Prostate gland (tissue), 2 donors: ENCODE data around the gene COMT. TPM values are rescaled to one million over a fixed set of nuclear protein-coding genes. Genes with fewer than 3 reads are reported as not detected.

Source experiments
- DNase-seq: peaks from one replicate; pipeline ENCODE4 v3.0.0-alpha.2; 2019; ENCODE audit warnings: low spot score
- H3K27ac ChIP-seq, 2 donors: fragments of 200-600 bp; sonication (generic); 2 replicates each; pipeline ENCODE4 v1.5.1; 2017 to 2019
- H3K27me3 ChIP-seq: fragments of 200-600 bp; sonication (generic); replicated peaks from 2 replicates; pipeline ENCODE4 v1.5.1; 2019; ENCODE audit not compliant: insufficient read depth
- H3K36me3 ChIP-seq, 2 donors: fragments of 200-600 bp; sonication (generic); 1 replicate in 1 of 2; 2 replicates in 1 of 2; pipeline versions ENCODE4 v1.5.1 to v1.8.1; 2017 to 2019
- H3K4me1 ChIP-seq: fragments of 200-600 bp; sonication (generic); replicated peaks from 2 replicates; pipeline ENCODE4 v1.5.1; 2019
- H3K4me3 ChIP-seq, 2 donors: fragments of 200-600 bp; sonication (generic); 2 replicates each; pipeline ENCODE4 v1.5.1; 2017 to 2019
- H3K9me3 ChIP-seq: fragments of 200-600 bp; sonication (generic); 2 replicates; pipeline ENCODE4 v1.5.1; 2017
- CTCF ChIP-seq, 4 experiments: fragments of 200-600 bp in 2 of 4; fragments of 450-650 bp in 2 of 4; sonication (generic) in 2 of 4; IDR thresholded peaks; 1 replicate in 3 of 4; 2 replicates in 1 of 4; pipeline ENCODE4 v1.5.1; 2016 to 2019; ENCODE audit warnings: antibody characterized with exemption in 4 of 4, mild to moderate bottlenecking in 2 of 4, moderate library complexity in 2 of 4
- POLR2A ChIP-seq: fragments of 450-650 bp; IDR thresholded peaks from one replicate; pipeline ENCODE4 v1.6.1; 2016; ENCODE audit warnings: antibody characterized with exemption, mild to moderate bottlenecking
- POLR2AphosphoS5 ChIP-seq: sonication (generic); formaldehyde crosslinking; IDR thresholded peaks from one replicate; pipeline ENCODE4 v1.6.1; 2017; ENCODE audit warnings: antibody characterized with exemption
- WGBS: methylation state at CpG from one replicate; pipeline ENCODE4 v1.1.5; 2018; 5-methylcytosine and 5-hydroxymethylcytosine counted together
- intact Hi-C: fragments of 100-400 bp; cut with DNase I; formaldehyde crosslinking; loops from one replicate; pipeline ENCODE4 v1.14.2; 2022
- total RNA-seq, 2 donors: library from RNA; depleted of rRNA; stranded (reverse); fragments of >200 nt; gene quantifications; one replicate each; pipeline ENCODE4 v1.1.0, GENCODE V29; 2016

Gene COMT
- total RNA-seq, 2 donors from 2014 or later = 456 to 513 TPM

GRCh38 chr22:19974268-19974861 lies 32.8 kb downstream of the COMT start:
- no peaks in the 10 kb centered on the region for H3K27me3 ChIP-seq
- TF ChIP-seq CTCF (IDR thresholded peaks at IDR 0.05) (no peak), POLR2A (no peak)
- no peak overlapping the region for H3K4me3 ChIP-seq
- H3K4me1 ChIP-seq = no peaks in the 10 kb centered on the region
- WGBS = 71% methylated on average over 11 of the region's 11 CpGs
- intact Hi-C loops = no loop called here
- peaks cover 0 to under 1% of the 10 kb centered on the region in 2 donors for H3K36me3 ChIP-seq
- no peaks in the 10 kb centered on the region for H3K9me3 ChIP-seq
- no peak overlapping the region for H3K27ac ChIP-seq
- DNase-seq = no peak

GRCh38 chr22:19974935-19975706 lies 33.5 kb downstream of the COMT start:
- 83% methylated on average over 12 of the region's 13 CpGs for WGBS
- no peak for DNase-seq
- H3K36me3 ChIP-seq = peaks cover 0 to 5% of the 10 kb centered on the region in 2 donors
- H3K27me3 ChIP-seq = no peaks in the 10 kb centered on the region
- TF ChIP-seq POLR2A = no peak
- no peak for TF ChIP-seq POLR2AphosphoS5
- no peak for TF ChIP-seq CTCF (IDR thresholded peaks at IDR 0.05)
- intact Hi-C loops = no loop called here
- H3K9me3 ChIP-seq = no peaks in the 10 kb centered on the region
- no peaks in the 10 kb centered on the region for H3K4me1 ChIP-seq
- H3K27ac ChIP-seq = no peak overlapping the region
- H3K4me3 ChIP-seq = no peak overlapping the region

- Histone ChIP-seq H3K27me3 (no peaks in the 10 kb centered on the region), H3K9me3 (no peaks in the 10 kb centered on the region), H3K27ac (no peak overlapping the region), H3K4me1 (no peaks in the 10 kb centered on the region), H3K36me3 (peaks cover 0 to 5% of the 10 kb centered on the region in 2 donors), H3K4me3 (no peak overlapping the region)
- 87% methylated on average over 4 of the region's 4 CpGs for WGBS
- TF ChIP-seq CTCF (IDR thresholded peaks at IDR 0.05) (no peak), POLR2AphosphoS5 (no peak), POLR2A (no peak)
- no peak for DNase-seq
- intact Hi-C loops = no loop called here
These were observed 34.1 kb downstream of the COMT start for GRCh38 chr22:19975707-19976035.

GRCh38 chr22:19976671-19977070 lies 35.1 kb downstream of the COMT start:
- Histone ChIP-seq H3K4me1 (no peaks in the 10 kb centered on the region), H3K4me3 (no peak overlapping the region), H3K9me3 (no peaks in the 10 kb centered on the region), H3K27ac (no peak overlapping the region), H3K27me3 (no peaks in the 10 kb centered on the region), H3K36me3 (peaks cover 5 to 7% of the 10 kb centered on the region in 2 donors)
- intact Hi-C loops = no loop called here
- no peak for TF ChIP-seq POLR2A
- no peak for TF ChIP-seq CTCF (IDR thresholded peaks at IDR 0.05)
- WGBS = 94% methylated on average over 3 of the region's 3 CpGs
- DNase-seq = no peak
